HG03139 (cell line): ENCODE results near the gene RAB7A.
"Not testable (repeated sequence)": the region's sequence is repeated elsewhere in the genome, so short reads cannot be mapped to it uniquely, and the experiment has no call there.

ENCODE experiments used
- ATAC-seq: cut with Tn5 transposase; IDR thresholded peaks from one replicate; pipeline ENCODE4 v1.9.1; 2021; ENCODE audit not compliant: unreplicated experiment

RAB7A gene

GRCh38 chr3:128710816-128711433 lies 15.1 kb upstream of the RAB7A start:
- no peak for ATAC-seq

GRCh38 chr3:128712848-128713247 lies 13.1 kb upstream of the RAB7A start:
- no peak for ATAC-seq

GRCh38 chr3:128714887-128715491 lies 11.0 kb upstream of the RAB7A start:
- no peak for ATAC-seq

DNA sequence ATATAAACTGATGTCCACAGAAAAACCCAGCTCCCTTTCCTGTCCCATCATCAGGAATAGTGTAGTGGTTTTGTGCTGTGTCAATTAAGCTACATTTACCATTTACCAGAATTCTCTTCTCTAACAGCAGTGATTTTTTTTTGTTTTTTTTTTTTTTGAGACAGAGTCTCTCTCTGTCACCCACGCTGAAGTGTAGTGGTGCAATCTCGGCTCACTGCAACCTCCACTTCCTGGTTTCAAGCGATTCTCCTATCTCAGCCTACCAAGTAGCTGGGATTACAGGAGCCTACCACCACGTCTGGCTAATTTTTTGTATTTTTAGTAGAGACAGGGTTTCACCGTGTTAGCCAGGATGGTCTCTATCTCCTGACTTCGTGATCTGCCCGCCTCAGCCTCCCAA lies 7.1 kb upstream of the RAB7A start:
- not testable (repeated sequence) for ATAC-seq

DNA sequence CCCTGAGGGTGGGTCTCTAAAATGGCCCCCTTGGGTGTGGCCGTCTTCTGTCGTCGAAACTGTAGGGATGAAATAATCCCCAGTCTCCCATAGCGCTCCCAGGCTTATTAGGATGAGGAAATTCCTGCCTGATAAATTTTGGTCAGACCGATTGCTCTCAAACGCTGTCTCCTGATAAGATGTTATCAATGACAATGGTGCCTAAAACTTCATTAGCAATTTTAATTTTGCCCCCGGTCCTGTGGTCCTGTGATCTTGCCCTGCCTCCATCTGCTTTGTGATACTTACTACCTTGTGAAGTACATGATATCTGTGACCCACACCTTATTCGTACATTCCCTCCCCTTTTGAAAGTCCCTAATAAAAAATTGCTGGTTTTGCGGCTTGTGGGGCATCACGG lies 5.1 kb upstream of the RAB7A start:
- ATAC-seq, result no peak

DNA sequence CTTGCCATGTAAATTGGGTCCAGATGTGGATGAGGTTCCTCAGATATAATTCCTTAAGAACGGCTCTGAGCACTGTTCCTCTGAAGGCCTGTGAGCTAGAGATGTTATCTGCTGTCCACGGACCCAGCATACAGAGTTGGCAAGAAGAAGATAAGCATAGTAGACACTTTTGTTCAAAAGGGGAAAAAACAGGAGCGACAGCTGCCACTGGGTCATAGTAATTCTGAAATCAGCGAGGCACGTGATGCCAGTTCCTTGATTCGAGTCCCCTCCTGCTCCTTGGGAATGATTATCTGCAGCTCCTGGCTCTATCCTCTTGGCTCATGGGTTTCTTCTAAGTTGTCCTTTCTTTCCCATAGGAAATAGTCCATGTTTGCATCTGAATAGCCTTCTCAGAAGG lies 2.5 kb upstream of the RAB7A start:
- no peak for ATAC-seq

- peak; percentile 5 for ATAC-seq
These were observed 398 bp upstream of the RAB7A start for GRCh38 chr3:128725547-128726022.

DNA sequence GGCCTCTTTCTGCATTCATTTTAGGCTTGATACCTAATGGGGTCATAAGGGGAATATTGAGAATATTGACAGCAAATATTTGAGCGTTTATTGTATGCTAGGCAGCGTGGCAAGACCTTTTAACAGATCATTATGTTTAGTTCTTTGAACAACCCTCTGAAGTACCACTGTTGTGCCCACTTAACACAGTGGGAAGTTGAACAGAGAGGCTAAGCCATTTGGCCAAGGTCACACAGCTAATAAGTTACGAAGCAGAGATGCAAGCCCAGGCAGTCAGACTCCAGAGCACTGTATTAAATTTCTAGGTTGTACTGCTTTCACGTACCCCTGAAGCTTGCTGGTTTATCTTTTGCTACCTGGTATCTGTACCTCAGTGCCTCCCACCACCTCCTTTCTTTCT lies 1.1 kb downstream of the RAB7A start:
- ATAC-seq, result no peak

- no peak for ATAC-seq
These were observed 1.5 kb downstream of the RAB7A start for GRCh38 chr3:128727485-128727884.

DNA sequence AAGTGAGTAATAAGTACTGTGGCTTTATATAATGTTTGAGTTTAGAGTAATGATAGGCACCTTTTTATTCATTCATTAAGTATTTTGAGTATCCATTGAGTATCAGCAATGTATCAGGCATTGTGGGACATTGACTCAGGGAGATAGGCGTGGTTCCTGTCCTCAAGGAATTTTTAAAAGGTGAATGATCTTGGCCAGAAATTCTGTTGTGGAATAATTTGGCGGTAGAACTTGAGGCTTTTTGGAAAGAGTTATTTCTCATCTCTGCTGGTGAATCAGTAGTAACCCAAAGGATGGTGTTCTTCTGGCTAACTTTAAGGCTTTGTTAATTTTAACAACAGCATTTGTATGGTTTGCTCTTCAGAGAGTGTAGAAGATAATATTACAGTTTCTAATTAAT lies 2.0 kb downstream of the RAB7A start:
- no peak for ATAC-seq

GRCh38 chr3:128728521-128728920 lies 2.5 kb downstream of the RAB7A start:
- not testable (repeated sequence) for ATAC-seq

- no peak for ATAC-seq
These were observed 4.5 kb downstream of the RAB7A start for GRCh38 chr3:128730471-128730870.

GRCh38 chr3:128734523-128735189 lies 8.7 kb downstream of the RAB7A start:
- ATAC-seq, result no peak

DNA sequence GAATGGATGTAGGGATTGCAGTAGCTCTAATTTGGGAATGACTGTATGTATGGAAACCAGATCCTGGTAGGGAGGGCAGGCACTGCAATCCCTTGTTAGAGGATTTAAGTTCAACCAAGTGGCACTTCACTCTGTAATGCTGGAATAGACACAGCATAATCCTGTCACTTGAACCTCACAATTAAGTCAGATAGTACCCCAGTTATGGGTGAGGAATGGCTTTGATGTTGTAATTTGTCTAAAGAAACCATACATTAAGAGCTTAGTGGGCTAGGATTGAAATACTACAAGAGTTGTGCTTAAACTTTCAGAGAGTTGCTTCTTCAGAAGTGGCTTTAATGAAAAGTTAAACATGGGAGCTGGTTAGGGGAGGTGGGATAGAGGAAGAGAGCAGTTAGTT lies 9.3 kb downstream of the RAB7A start:
- no peak for ATAC-seq

DNA sequence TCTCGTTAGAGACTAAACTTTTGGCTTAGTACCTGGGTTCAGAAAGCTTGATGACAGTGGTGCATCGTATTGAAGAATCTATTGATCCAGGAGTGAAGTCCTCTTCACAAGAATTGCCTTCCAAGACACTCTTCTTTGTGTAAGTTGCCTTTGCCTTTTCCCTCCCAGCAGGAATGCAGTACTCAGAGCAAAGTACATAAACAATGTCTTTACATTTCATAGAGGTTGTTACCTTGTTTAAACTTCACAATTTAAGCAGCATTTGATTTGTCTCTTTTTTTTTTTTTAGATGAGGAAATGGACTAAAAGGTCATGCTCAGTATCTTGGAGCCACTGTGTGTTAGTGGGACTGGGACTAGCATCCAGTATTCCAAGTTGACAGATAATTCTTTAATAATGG lies 9.9 kb downstream of the RAB7A start:
- no peak for ATAC-seq

GRCh38 chr3:128736601-128737000 lies 10.6 kb downstream of the RAB7A start:
- no peak for ATAC-seq

GRCh38 chr3:128740621-128741020 lies 14.6 kb downstream of the RAB7A start:
- no peak for ATAC-seq

GRCh38 chr3:128742821-128743594 lies 17.0 kb downstream of the RAB7A start:
- no peak for ATAC-seq

DNA sequence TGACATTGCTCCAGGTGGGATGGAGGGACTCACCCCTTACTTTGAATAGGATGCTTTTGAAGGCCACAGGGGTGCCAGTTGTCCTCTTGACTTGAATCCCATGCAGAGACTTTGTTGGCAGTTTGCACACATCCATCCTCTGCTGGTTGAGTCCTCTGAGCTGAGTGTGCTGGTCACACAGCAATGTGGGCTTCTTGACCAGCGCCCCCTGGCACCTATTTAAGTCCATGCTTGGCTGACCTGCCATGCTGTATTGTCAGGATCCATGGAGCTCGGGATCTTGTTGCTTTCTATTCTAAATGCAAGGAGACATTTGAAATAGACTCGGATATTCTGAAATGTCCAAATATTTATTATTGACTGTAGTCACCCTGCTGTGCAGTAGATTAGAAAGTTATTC lies 19.8 kb downstream of the RAB7A start:
- ATAC-seq, result no peak

DNA sequence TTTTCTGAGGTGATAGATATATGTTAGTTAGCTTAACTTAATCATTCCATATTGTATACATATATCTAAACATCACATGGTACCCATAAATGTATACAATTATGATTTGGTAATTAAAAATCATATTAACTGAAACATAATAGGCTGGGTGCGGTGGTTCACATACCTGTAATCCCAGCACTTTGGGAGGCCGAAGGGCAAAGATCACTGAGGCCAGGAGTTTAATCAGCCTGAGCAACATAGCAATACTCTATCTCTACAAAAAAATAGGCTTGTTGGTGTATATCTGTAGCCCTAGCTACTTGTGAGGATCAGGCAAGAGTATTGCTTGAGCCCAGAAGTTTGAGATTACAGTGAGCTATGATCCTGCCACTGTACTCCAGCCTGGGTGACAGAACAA lies 20.9 kb downstream of the RAB7A start:
- ATAC-seq, result no peak

DNA sequence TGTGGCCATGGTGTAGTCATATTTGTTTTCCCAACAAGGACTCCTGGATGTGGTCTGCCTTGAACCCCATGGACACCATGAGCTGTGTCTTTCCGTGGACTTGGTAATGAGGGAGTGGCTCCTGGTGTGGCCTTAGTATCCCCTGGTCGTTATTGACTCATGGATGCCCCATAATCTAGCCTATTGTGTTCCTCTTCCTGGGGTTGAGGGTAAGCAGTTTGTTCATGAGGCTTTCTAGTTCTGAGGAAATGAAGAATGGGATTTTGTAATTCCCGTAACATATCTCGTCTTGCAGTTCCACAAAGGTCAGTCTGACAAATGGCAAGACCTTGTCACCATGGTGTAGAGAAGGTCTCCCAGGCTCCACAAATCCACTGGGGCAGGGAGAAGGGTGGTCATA lies 22.6 kb downstream of the RAB7A start:
- ATAC-seq, result no peak

GRCh38 chr3:128749035-128749434 lies 23.1 kb downstream of the RAB7A start:
- ATAC-seq, result no peak
